Stimulated activated CD4-positive, alpha-beta T cell treated with anti-CD3 and anti-CD28 coated beads, Interleukin-2, amount 100 ng/mL, for 24 hours (primary cell): ENCODE data around the gene MT1A.

ENCODE experiments used
- DNase-seq, 2 donors: peaks; one replicate each; pipeline ENCODE4 v3.0.0-alpha.2; 2020

Gene MT1A

GRCh38 chr16:56637814-56638750 lies at the start of gene MT1A:
Gene MT1A (plus strand): TSS chr16:56638666. CDS start chr16:56638739, 73 bp downstream.
- DNase-seq: peak in 1 of 2 donors; percentile 38

DNA sequence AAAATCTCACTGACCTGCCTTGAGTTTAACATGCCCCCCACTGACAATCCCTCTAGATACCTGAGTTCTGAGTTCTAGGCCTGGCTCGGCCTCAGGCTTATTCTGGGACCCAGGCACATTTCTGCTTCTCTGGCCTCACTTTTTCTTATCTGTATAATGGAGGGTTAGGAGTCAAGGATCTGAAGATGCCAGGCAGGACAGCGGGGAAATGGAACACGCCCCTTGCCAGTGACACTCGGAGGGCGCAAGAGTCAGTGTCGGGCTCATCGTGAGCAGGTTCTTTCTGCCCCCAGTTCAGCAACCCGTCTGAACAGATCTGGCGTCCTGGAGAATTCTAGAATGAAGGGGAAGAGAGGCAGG lies 49.7 kb upstream of the MT1A start:
- no peak for DNase-seq

GRCh38 chr16:56589141-56590039 lies 49.1 kb upstream of the MT1A start, which contains the start of gene MT3:
Gene MT3 (plus strand): TSS chr16:56589528. CDS start chr16:56589591, 63 bp downstream.
- peak; percentile 35 to 51 for DNase-seq

DNA sequence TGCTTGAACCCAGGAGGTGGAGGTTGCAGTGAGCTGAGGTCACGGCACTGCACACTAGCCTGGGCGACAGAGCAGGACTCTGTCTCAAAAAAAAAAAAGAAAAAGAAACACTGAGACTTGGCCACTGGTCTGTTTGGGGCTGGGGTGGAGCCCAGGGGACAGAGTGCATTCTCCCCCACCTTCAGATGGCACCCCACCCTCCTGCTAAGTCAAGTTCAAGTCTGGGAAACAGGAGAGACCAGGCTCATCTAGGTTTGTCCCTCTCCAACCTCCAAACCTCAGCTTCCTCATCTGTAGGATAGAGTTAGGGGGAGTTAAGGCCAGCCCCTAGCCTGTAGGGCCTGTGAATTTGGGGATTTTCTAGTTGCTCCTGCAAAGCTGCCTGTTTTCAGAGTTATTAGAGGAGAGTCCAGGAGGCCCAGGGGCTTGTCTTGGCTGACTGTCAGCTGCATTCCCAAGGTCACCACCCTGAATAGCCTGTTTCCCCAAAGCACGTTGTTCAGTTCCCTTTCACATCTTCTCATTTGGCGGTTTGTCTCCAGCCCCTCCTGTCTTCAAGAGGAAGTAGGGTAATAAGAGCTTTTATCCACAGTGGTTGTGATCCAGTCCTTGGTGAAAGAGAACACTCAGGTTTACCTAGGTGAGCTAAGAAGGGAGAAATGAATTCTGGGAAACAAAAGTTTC lies 46.9 kb upstream of the MT1A start:
- no peak for DNase-seq

GRCh38 chr16:56593573-56594291 lies 44.7 kb upstream of the MT1A start:
- no peak for DNase-seq

DNA sequence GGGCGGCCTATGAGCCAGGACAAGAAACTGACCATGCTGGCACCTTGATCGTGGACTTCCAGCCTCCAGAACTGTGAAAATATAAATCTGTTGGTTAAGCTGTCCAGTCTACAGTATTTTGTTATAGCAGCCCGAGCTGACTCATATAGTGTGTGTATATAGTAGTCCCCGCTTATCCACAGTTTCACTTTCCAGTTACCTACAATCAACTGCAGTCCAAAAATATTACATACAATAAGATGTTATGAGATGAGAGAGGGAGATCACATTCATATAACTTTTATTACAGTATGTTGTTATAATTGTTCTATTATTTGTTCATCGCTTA lies 44.2 kb upstream of the MT1A start:
- no peak for DNase-seq

DNA sequence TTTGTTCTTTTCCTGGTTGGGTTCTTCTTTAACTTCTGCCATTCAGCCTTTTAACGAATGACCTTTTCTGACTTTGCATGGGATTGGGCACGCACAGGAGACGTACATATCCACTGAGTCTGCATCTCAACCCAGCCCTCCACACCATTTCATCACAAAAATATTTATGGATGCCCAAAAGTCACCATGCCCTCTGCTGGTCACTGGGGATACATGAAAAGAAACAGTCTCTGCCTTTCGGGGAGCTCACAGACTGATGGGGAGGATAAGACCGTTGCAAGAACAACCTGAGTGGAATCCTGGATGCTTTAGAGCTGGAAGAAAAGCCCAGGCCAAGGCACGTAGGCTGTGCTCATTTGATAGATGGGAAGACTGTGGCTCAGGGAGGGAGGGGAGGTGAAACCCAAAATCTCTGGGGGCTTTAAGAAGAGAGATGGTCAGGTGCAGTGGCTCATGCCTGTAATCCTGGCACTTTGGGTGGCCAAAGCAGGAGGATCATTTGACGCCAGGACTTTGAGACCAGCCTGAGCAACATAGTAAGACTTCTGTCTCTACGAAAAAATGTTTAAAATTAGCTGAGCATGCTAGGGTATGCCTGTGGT lies 38.0 kb upstream of the MT1A start:
- peak in 1 of 2 donors; percentile 30 for DNase-seq

GRCh38 chr16:56601325-56601724 lies 37.1 kb upstream of the MT1A start:
- no peak for DNase-seq

GRCh38 chr16:56603589-56603988 lies 34.9 kb upstream of the MT1A start:
- DNase-seq: no peak

DNA sequence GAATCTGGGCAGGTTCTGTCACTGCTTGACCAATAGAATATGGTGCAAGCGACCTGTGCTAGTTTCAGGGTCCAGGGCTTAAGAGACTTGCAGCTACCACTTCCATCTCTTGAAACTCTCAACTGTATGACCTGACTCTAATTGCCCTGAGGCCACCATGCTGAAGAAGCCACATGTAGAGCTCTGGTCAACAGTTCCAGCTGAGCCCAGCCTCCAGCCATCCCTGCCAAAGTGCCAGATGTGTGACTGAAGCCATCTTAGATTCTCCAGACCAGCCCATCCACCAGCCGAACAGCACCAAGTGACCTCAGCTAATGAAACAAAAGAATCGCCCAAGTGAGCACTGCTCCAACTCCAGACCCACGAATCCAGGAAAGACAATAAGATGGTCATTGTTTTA lies 33.5 kb upstream of the MT1A start:
- no peak for DNase-seq

GRCh38 chr16:56605475-56605874 lies 33.0 kb upstream of the MT1A start:
- DNase-seq: no peak

GRCh38 chr16:56606071-56606475 lies 32.4 kb upstream of the MT1A start:
- no peak for DNase-seq

GRCh38 chr16:56606476-56607108 lies 31.9 kb upstream of the MT1A start:
- no peak for DNase-seq

DNA sequence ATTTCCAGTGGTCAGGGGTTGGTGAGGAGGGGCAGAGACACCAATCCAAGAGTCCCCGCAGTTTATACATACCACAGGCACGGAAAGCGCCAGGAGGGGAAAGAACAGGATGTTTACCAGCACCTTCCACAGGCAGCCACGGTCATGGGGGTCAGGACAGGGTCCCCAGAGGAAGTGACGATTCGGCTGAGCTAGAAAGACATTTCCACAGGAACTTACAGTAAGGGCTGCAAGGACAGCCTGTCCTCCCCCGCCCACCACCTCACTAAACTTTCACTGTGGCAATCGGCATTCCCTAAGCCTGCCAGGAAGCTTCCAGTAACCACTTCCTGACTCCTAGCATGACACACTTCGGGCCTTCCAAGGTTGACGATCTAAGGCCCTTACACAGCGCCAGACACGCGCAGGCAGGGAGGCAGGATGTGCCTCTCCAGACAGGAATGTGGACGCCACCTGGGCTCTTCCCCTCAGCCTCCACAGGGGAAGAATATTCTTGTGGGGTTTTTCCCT lies 31.3 kb upstream of the MT1A start:
- DNase-seq: peak in 1 of 2 donors; percentile 27

- no peak for DNase-seq
Measured at GRCh38 chr16:56607675-56608042, 30.8 kb upstream of the MT1A start.

GRCh38 chr16:56608043-56608875 lies 30.2 kb upstream of the MT1A start, which contains the start of gene MT2A:
Gene MT2A (plus strand): TSS chr16:56608584. CDS start chr16:56608656, 72 bp downstream.
- peak; percentile 90 to 94 for DNase-seq

GRCh38 chr16:56608876-56609462 lies 29.5 kb upstream of the MT1A start:
- peak in 1 of 2 donors; percentile 28 for DNase-seq

GRCh38 chr16:56609463-56609921 lies 29.0 kb upstream of the MT1A start:
- peak; percentile 74 for DNase-seq

- DNase-seq: peak; percentile 81
Measured at GRCh38 chr16:56610017-56610608, 28.4 kb upstream of the MT1A start.
